Measurements from ENCODE around the gene DPP4. TPM values are rescaled to one million over a fixed set of nuclear protein-coding genes. Genes with fewer than 3 reads are reported as not detected.
"Not testable (repeated sequence)": the region's sequence is repeated elsewhere in the genome, so short reads cannot be mapped to it uniquely, and the experiment has no call there.

Gene DPP4
- total RNA-seq, 6 experiments from 2014 or later: 17.8 to 39.8 (median 26.3) TPM

- 69% methylated on average over 5 of the region's 7 CpGs for WGBS (ENCODE audit: insufficient coverage, low coverage, low lambda C conversion rate, missing lambda C conversion rate)
- Histone ChIP-seq H3K27me3 (no peaks in the 10 kb centered on the region), H3K36me3 (no peaks in the 10 kb centered on the region), H3K27ac (no peak overlapping the region), H3K4me1 (no peaks in the 10 kb centered on the region), H3K4me3 (no peak overlapping the region), H3K9me3 (no peaks in the 10 kb centered on the region)
- DNase-seq (no peak), ATAC-seq (no peak)
- TF ChIP-seq CTCF (IDR thresholded peaks at IDR 0.05): no peak
- no peak for TF ChIP-seq POLR2A (IDR thresholded peaks at IDR 0.05)
- intact Hi-C loops (cut with DNase I): no loop called here
These were observed 91.3 kb downstream of the DPP4 start for GRCh38 chr2:161982548-161983330.

- ATAC-seq (no peak), DNase-seq (no peak)
- intact Hi-C loops (cut with DNase I): no loop called here
- Histone ChIP-seq H3K27me3 (no peaks in the 10 kb centered on the region), H3K36me3 (no peaks in the 10 kb centered on the region), H3K9me3 (no peaks in the 10 kb centered on the region), H3K4me3 (no peak overlapping the region), H3K27ac (no peak overlapping the region), H3K4me1 (no peaks in the 10 kb centered on the region)
- WGBS (ENCODE audit: insufficient coverage, low coverage, low lambda C conversion rate, missing lambda C conversion rate): 81% methylated on average over 7 of the region's 10 CpGs
- TF ChIP-seq CTCF (IDR thresholded peaks at IDR 0.05) (no peak), POLR2A (IDR thresholded peaks at IDR 0.05) (no peak)
These were observed 92.2 kb downstream of the DPP4 start for GRCh38 chr2:161981679-161982250.

- intact Hi-C loops (cut with DNase I): no loop called here
- Histone ChIP-seq H3K9me3 (no peaks in the 10 kb centered on the region), H3K4me3 (no peak overlapping the region), H3K4me1 (no peaks in the 10 kb centered on the region), H3K36me3 (no peaks in the 10 kb centered on the region), H3K27ac (no peak overlapping the region), H3K27me3 (no peaks in the 10 kb centered on the region)
- TF ChIP-seq POLR2A (IDR thresholded peaks at IDR 0.05): no peak
- no peak for TF ChIP-seq CTCF (IDR thresholded peaks at IDR 0.05)
- no peak for ATAC-seq
- 43% methylated on average over 1 of the region's 1 CpG for WGBS (ENCODE audit: insufficient coverage, low coverage, low lambda C conversion rate, missing lambda C conversion rate)
- DNase-seq: no peak
These were observed 93.0 kb downstream of the DPP4 start for GRCh38 chr2:161980976-161981375.

- ATAC-seq (no peak), DNase-seq (no peak)
- H3K4me1 ChIP-seq: no peaks in the 10 kb centered on the region
- H3K27ac ChIP-seq: no peak overlapping the region
- H3K9me3 ChIP-seq: no peaks in the 10 kb centered on the region
- no peak overlapping the region for H3K4me3 ChIP-seq
- no peaks in the 10 kb centered on the region for H3K36me3 ChIP-seq
- intact Hi-C loops (cut with DNase I): no loop called here
- H3K27me3 ChIP-seq: no peaks in the 10 kb centered on the region
- WGBS (ENCODE audit: insufficient coverage, low coverage, low lambda C conversion rate, missing lambda C conversion rate): 56% methylated on average over 2 of the region's 2 CpGs
- TF ChIP-seq POLR2A (IDR thresholded peaks at IDR 0.05) (no peak), CTCF (IDR thresholded peaks at IDR 0.05) (no peak)
These were observed 94.5 kb downstream of the DPP4 start for GRCh38 chr2:161979490-161979889.

GRCh38 chr2:161977926-161978325, 96.1 kb downstream of the DPP4 start:
- H3K9me3 ChIP-seq; H3K27ac ChIP-seq; ATAC-seq; intact Hi-C loops (cut with DNase I); H3K27me3 ChIP-seq; H3K4me1 ChIP-seq; H3K36me3 ChIP-seq; DNase-seq; H3K4me3 ChIP-seq: not testable (repeated sequence)
- WGBS (ENCODE audit: insufficient coverage, low coverage, low lambda C conversion rate, missing lambda C conversion rate): 71% methylated on average over 5 of the region's 6 CpGs
